ENCODE data around the gene PSMA7. TPM values are rescaled to one million over a fixed set of nuclear protein-coding genes. Genes with fewer than 3 reads are reported as not detected.

PSMA7 gene
- polyA plus RNA-seq, 1 of the 3 experiments (the other 2 are of a cell fraction), result 801 TPM

GRCh38 chr20:62163986-62164762, 21.0 kb upstream of the PSMA7 start:
- Histone ChIP-seq H3K4me2 (no peak overlapping the region), H3K79me2 (ENCODE audit: insufficient read depth) (peaks cover 6% of the 10 kb centered on the region; the same call in 1 of the 2 replicates), H3K4me3 (ENCODE audit: low read depth in 2 of 2, low read length in 1 of 2) (no peak overlapping the region), H4K20me1 (ENCODE audit: insufficient read depth) (peaks cover 6% of the 10 kb centered on the region; the same call in 1 of the 2 replicates), H3K27me3 (ENCODE audit: insufficient read depth) (no peaks in the 10 kb centered on the region), H2AFZ (ENCODE audit: low read depth) (no peak overlapping the region), H3F3A (replicated peaks; ENCODE audit: insufficient read depth) (no peaks in the 10 kb centered on the region), H3K9me2 (no peaks in the 10 kb centered on the region), H3K36me3 (replicated peaks in 1 of 2; ENCODE audit: control insufficient read depth in 1 of 2, insufficient read depth in 2 of 2, low read length in 1 of 2) (peaks cover 0 to 44% of the 10 kb centered on the region in 2 experiments), H3K4me1 (ENCODE audit: control insufficient read depth in 1 of 2, insufficient read depth in 2 of 2, low read depth in 1 of 2, low read length in 1 of 2) (no peaks in the 10 kb centered on the region), H3K9me3 (no peaks in the 10 kb centered on the region), H3K27ac (ENCODE audit: low read depth in 2 of 2, low read length in 1 of 2) (no peak overlapping the region), H3K9ac (no peak overlapping the region)
- TF ChIP-seq MXI1 (IDR thresholded peaks at IDR 0.05; ENCODE audit: low read depth, low read length), result no peak
- TF ChIP-seq RXRA (IDR thresholded peaks at IDR 0.05; ENCODE audit: borderline replicate concordance, low read depth), result no peak
- no peak for TF ChIP-seq PBX3 (IDR thresholded peaks at IDR 0.05)
- TF ChIP-seq IRF3 (IDR thresholded peaks at IDR 0.05; ENCODE audit: low read depth, low read length), result no peak
- no peak for TF ChIP-seq TCF12 (IDR thresholded peaks at IDR 0.05)
- 97% methylated on average over 27 of the region's 29 CpGs for WGBS (ENCODE audit: low lambda C conversion rate)
- ChIA-PET CTCF (interaction anchor here (1.0 kb wide), 1 partner anchor 9 kb away, joined by 3 read pairs; no protein-coding TSS in a partner anchor), POLR2A (interaction anchor here (0.6 kb wide), 1 partner anchor 277 kb away, joined by 3 read pairs; no protein-coding TSS in a partner anchor)
- DNase-seq, result no peak

GRCh38 chr20:62163485-62163865, 20.3 kb upstream of the PSMA7 start:
- Histone ChIP-seq H2AFZ (ENCODE audit: low read depth) (no peak overlapping the region), H3K79me2 (ENCODE audit: insufficient read depth) (peaks cover 11% of the 10 kb centered on the region; the same call in 1 of the 2 replicates), H4K20me1 (ENCODE audit: insufficient read depth) (peaks cover 8% of the 10 kb centered on the region; the same call in 1 of the 2 replicates), H3K9me3 (no peaks in the 10 kb centered on the region), H3K27me3 (ENCODE audit: insufficient read depth) (no peaks in the 10 kb centered on the region), H3K27ac (ENCODE audit: low read depth in 2 of 2, low read length in 1 of 2) (no peak overlapping the region), H3K4me1 (ENCODE audit: control insufficient read depth in 1 of 2, insufficient read depth in 2 of 2, low read depth in 1 of 2, low read length in 1 of 2) (no peaks in the 10 kb centered on the region), H3K4me2 (no peak overlapping the region), H3K36me3 (replicated peaks in 1 of 2; ENCODE audit: control insufficient read depth in 1 of 2, insufficient read depth in 2 of 2, low read length in 1 of 2) (peaks cover 0 to 45% of the 10 kb centered on the region in 2 experiments), H3F3A (replicated peaks; ENCODE audit: insufficient read depth) (no peaks in the 10 kb centered on the region), H3K9me2 (no peaks in the 10 kb centered on the region), H3K4me3 (ENCODE audit: low read depth in 2 of 2, low read length in 1 of 2) (no peak overlapping the region), H3K9ac (no peak overlapping the region)
- DNase-seq, result no peak
- CTCF ChIA-PET, result no interaction called here
- WGBS (ENCODE audit: low lambda C conversion rate), result 97% methylated on average over 23 of the region's 25 CpGs
- POLR2A ChIA-PET, result interaction anchor here (0.6 kb wide), 1 partner anchor 278 kb away, joined by 3 read pairs; no protein-coding TSS in a partner anchor
- no peak for TF ChIP-seq ZBTB33 (IDR thresholded peaks at IDR 0.05; ENCODE audit: borderline replicate concordance, low read depth)
- TF ChIP-seq RFX5 (IDR thresholded peaks at IDR 0.05; ENCODE audit: low read length), result no peak
